Fibroblast of skin of left quadriceps (primary cell): ENCODE results near the gene TM6SF1.
"Not testable (repeated sequence)": the region's sequence is repeated elsewhere in the genome, so short reads cannot be mapped to it uniquely, and the experiment has no call there.

Source experiments
- DNase-seq, 2 experiments: peaks; one replicate each; pipeline ENCODE4 v3.0.0-alpha.2; 2013; ENCODE audit warnings: low read depth in 2 of 2

Gene TM6SF1

DNA sequence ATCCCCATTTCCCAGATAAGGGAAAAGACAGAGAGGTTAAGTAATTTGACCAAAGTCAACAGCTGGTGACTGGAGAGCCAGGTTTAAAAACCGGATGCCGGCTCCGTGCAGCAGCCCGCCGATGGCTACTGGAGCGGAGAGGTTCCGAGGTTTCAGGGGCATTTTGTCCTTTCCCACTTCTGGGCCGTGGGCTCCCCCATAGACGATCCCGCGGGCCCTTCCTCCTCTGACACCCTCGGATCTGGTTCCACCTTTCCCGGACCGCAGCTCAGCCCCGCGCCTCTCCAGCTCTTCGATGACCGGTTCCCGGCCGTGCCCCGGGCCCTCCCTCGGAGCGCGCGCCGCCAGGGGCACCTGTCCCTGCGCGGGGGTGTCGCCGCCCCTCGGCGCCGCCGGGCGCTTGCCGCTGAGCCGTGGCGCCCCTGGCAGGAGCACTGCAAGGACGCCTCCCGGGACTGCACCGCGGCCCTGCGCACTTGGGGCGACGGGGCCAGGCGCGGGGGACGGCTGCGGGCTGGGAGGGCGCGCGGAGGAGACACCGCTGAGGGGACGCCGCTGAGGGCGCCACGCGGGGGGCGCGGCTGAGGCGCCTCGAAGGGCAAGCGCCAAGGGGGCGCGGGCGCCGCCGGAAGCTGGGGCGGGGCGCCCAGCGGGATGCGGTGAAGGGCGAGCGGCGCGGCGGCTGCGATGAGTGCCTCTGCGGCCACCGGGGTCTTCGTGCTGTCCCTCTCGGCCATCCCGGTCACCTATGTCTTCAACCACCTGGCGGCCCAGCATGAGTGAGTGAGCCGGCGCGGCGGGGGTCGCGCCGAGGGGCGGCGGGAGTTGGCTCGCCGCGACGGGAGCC lies at the start of gene TM6SF1:
TM6SF1 (plus strand) TSS at position 652 of the 847 bp plus-strand sequence; CDS start at position 688, 36 bp downstream.
- DNase-seq = no peak

DNA sequence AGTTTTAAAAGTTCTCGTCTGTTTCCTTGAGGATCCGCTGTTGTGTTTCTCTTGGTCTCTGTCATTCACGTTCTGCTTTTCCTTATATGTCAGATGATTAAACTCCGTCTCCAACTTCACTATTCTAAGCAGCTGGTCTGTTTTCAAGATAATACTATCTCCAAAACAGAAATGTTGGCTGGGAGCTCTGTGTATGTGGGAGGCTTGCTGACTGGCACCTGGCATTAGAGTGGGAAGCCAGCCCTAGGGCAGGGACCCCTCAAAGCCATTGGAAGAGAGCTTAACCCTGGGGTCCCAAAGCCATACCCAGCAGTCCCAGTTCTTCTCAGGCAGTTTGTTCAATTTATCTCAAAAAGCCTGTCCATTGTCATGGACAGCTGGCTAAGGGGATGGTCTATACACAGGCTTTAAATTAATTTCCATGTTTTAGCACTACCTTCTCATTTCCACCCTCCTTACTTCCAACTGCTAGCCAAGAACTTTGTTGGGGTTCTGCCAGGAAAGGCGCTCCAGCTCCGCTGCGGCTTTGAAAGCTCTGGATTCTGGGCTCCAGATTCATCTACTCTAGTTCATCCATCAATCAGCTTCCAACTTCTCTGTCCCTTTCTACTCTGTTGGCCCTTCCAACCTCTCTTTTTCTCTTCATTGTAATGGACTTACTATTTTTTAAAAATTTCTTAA lies 49.6 kb upstream of the TM6SF1 start:
- DNase-seq = no peak

DNA sequence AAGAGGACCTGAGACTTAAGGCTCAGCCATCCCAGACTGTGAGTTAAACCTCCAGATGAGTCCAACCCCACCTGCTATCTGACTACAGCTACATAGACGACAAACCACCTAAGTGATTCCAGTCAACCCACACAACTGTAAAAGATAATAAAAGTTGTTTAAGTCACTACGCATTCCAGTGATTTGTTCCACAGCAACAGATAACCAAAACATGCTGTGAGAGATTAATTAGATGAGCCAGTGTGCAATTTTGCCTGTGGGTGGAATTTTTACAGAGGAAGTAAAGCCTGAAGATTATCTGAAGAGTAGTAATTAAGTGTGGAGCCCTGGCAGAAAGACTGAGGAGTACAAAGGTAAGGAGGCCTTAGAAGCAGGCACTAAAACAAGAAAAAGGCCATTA lies 45.8 kb upstream of the TM6SF1 start:
- DNase-seq = peak in 1 of 2 experiments; percentile 24

DNA sequence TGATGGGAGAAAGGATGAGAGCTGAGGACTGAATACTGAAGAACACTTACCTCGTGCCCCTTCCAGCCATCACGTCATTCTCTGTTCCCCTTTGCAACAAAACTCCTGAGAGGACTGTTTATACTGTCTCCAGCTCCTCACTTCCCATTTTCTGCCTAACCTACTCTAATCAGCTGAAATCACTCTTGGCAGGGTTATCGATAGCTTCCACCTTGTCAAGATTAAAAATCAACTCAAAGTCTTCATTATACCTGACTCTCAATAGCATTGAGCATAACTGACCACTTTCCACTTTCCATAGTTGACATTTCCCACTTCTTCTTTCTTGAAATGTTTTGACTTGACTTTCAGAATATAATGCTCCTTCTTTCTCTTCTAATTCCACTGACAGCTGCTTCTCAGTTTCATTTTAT lies 44.7 kb upstream of the TM6SF1 start:
- no peak for DNase-seq

DNA sequence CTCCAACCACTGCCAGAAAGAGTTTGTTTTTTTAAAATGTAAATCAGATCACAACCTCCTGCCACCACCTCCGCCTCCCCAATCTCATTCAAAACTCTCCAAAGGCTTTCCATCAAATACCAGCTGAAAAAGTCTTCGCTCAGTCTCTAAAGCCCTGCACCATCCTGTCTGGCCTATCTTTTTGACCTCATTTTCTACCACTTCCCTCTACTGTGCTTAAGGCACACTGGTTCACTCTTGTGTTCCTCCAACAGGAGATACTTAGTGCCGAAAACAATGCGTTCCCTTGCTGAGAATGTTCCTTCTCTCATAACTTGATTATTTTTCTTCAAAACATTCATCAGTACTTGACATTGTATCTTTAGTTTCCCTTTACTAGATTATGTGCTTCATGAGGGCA lies 43.9 kb upstream of the TM6SF1 start:
- DNase-seq = no peak

DNA sequence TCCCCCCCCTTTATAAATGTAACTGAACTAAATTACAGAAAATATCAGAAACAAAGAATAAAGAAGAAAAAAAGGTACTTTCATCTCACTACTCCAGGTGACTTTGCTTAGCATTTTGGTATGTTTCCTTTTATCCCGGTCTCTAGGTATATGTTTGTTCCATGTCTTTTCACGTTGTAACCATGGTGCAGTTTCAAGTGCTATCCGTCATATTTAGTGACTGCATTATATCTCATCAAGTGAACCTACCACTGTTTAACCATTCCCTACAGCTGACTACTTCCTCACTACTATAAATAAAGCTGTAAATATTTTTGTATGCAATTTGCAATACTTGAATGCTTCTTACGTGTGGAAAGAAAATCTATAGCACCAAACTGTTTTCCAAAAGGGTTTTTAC lies 42.6 kb upstream of the TM6SF1 start:
- no peak for DNase-seq

DNA sequence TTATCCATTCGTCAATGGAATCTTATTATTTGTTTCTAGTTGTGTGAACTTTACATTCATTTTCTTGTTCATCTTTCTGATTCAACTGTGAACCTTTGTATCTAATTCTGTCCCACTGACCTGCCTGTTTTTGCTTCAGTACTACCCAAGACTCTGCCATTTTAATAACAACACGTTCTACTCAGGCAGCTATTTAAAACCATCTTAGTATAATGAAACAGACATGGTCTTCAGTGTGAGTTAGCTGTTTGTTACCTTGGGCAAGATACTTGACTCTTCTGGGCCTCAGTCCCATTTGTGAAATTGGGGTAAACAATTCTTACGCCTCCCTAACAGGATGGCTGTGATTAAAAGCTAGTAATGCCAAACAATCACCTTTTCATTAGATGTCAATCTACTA lies 42.0 kb upstream of the TM6SF1 start:
- no peak for DNase-seq

DNA sequence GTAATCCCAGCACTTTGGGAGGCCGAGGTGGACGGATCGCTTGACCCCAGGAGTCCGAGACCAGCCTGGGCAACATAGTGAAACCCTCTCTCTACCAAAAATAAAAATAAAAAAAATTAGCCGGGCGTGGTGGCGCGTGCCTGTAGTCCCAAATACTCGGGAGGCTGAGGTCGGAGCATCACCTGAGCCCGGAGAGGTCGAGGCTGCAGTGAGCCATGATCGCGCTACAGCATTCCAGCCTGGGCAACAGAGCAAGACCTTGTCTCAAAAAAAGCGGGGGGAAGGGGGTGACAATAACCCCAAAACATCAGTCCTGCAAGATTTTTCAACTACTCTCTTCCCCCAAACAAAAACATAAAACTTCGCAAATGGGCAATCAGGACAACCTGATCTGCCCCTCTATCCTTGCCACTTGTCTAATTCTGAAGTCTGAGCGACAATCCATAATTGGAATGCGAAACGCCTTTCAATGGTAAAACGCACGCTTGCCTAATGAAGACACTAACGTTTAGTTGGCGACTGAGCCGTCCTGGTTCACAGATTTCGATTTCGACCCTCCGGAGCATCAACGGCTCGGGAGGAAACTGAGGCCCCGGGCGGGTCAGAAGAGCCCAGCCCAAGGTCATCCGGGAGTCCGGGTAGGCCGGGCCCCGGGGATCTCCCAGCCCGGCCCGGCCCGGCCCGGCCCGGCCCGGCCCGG lies 41.3 kb upstream of the TM6SF1 start:
- DNase-seq = no peak

DNA sequence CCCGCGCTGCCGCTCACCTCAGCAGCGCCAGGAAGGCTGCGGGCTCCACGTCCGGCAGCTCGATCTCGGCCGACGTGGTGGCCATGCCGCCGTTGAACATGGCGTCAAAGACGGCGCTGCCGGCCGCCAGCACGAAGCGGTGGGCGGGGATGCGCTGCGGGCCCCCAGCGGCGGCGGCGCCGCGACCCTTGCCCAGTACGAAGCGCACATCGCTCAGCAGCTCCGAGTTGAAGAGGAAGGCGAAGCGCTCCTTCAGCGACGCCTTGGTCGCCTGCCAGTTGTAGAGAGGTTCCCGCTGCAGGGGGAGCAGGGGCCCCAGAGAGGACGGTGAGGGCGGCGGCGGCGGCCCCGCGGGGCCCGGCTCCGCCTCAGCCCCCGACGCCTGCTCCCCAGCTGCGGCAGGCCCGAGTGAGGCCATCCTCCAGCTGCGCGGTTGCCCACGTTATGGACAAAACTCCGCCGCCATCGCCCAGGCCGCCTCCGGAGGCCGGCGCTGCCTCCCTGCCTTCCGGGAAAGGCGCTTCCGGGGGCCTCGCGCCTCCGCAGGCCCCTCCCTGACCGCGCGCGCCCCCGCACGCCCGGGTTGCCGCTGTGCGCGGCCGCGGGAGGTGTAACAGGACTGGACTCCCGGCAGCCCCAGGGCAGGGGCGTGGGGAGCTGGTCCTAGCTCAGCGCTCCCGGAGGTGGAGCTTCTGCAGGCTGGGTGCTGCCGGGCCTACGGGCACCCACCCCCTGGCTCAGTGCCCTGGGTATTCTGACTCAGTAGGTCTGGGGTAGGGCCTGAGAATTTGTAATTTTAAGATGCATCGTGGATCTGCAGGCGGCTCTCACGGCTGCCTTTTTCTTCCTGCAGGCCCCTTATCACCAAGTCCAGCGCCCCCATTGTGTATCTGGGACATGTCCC lies 40.5 kb upstream of the TM6SF1 start, which contains the start of gene BTBD1:
BTBD1 (minus strand) TSS at position 519 of the 904 bp plus-strand sequence; CDS start at position 418, 101 bp downstream.
- DNase-seq = peak; percentile 89

DNA sequence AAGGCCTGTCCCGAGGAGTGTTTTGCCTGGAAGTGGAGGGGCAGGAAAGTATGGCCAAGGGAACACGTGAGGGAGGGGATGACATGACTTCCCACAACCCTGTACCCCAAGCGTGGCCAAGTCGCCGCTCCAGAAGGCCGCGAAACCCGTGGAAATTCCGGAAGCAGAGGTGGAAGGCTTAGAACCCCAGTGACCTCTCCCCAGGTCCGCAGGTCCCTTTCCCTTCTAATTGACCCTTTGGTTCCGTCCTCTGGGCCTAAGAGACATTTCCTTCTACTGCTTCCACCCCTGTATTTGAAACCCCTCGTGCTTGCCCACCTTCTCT lies 39.8 kb upstream of the TM6SF1 start:
- no peak for DNase-seq

DNA sequence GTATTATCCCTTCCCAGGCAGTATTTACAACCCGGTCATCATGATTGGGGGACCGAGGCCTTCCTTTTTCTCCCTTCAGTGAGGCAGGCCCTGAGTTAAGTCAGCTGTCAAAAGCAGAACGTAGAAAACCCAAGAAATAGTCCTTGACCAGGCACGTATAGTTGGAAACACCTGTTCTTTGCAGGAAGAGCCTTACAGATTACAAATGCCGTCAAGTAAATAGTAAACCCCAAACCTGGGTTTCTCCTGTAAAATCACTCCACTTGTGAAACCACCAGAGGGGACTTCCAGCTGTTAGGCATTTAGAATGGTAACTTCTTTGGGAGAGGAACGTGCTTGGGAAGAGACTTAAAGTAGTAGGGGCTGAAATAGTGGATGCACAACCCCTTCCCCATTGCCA lies 39.4 kb upstream of the TM6SF1 start:
- DNase-seq = no peak

DNA sequence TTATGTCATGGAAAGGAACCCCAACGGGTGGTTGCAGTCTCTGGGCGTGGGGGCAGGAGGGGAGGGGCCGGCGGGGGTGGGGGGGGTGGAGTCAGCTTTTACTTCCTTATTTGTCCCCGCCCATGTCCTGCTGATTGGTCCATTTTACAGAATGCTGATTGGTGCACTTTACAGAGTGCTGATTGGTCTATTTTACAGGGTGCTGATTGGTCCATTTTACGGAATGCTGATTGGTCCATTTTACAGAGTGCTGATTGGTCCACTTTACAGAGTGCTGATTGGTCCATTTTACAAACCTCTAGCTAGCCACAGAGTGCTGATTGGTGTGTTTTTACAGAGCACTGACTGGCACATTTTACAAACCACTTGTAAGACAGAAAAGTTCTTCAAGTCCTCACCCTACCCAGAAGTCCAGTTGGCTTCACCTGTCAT lies 38.2 kb upstream of the TM6SF1 start:
- not testable (repeated sequence) for DNase-seq

DNA sequence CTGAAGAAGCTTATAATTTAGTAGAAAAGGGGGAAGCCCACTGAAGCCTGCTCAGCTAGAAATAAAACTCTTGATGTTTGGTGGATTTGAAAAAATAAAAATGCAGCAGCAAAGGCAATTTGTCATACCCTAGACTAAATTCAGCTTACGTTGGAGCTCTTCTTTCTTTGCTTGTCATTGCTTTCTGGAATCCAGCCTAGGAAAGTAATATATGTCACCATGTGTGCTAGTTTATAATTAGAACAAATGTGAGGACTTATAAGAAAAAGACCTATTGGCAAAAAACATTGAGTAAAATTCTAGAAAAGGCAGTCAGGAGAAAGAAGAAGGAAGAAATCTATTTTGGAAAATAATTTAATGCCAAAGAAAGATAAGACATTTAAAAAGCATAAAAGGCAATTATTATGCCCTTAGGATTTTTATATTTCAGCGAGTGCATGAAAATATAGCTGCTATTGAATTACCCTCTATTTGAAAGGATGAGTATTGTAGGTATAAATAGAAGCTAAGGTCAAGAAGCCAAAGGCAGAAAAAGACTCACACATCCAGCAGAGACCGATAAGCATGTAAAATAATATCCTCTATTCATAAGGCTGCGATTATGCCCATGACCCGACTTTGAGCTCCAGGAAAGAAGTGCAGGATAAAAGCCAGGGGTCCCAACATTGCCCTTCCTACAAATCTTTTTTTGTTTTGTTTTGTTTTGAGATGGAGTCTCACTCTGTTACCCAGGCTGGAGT lies 29.8 kb upstream of the TM6SF1 start:
- DNase-seq = no peak

DNA sequence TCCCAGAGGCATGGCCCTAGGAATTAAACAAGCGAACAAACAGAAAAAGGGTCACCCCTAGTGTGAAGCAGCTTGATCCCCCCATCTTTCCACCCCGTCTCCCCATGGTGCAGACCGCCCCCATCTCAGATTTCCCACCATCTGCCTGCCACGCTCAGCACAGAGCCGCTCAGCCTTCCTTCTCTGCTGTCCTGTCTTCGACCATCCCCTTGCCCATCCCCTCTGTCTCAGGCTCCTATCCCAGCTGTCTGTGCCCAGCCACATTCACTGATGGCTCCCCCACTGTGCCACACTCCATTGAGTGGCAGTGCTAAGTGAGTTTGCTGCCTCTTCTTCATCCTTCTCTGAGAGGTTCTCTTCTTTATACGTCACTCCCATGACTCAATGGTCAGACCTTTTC lies 28.7 kb upstream of the TM6SF1 start:
- DNase-seq = no peak

DNA sequence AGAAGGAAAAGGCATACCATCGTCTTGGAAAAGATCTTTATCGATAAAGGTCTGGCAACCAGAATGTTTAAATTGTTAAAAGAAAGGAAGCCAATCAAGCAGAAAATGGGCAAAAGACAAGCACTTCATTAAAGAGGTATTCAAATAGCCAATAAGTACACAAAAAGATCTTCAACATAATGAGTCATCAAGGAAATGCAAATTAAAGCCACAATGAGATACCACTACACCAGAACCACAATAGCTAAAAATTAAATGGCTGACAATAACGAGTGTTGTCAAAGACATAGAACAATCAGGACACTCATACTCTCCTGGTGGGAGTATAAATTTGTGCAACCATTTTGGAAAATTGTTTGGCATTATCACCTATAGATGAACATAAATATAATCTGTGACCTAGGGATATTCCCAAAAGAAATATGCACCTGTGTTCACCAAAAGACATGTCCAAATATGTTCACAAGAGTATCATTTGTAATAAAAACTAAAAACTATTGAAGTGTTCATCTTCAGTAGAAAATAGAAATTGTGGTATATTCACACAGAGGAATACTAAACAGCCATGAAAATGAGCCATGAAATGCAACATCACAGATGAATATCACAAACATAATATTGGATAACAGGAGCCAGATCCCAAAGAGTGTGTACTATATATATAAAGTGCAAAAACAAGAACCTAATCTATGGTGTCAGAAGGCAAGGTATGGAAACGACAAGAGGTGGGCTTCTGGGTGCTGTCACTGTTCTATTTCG lies 26.0 kb upstream of the TM6SF1 start:
- DNase-seq = no peak

DNA sequence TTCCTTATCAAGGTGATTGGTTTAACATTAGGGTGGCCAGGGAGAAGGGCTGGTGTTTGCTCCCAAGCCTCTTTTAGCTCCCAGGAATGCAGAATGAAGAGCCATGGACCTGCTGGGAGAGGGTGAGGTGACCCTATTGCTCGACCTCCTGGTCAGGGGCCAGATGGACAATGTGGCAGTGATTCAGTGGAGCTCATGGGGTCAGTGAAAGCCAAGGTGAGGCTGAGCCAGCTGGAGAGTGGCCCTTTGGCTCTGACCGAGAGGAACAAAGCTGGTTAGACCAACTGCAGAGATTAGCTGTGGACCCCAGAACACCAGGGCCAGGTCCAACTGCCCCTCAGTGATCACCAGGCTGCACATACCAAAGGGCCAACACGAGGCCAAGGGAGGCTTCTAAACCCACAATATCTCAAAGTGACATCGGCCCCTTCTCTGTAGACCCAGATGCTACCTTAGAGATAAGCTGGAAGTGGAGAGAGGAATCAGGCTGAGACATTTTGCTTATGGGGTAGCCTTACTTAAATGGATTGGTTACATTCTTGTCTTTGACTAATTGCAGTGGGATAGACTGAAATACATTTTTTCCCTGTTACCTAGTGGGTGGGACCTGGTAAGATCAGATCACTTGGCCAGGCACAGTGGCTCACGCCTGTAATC lies 24.6 kb upstream of the TM6SF1 start:
- no peak for DNase-seq

DNA sequence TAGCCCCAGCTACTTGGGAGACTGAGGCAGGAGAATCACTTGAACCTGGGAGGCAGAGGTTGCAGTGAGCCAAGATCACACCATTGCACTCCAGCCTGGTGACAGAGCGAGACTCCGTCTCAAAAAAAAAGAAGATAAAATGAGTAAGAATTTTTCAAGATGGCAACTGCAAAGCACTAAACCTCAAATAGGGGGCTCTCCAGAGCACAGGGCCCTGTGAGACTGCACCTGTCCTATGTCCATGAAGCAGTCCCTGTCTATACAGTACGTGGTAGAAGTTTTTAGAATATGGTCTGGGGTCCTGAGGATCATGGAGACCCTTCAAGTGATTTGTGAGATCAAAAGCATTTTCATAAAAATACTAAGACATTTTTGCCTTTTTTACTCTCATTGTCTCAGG lies 22.0 kb upstream of the TM6SF1 start:
- DNase-seq = not testable (repeated sequence)

DNA sequence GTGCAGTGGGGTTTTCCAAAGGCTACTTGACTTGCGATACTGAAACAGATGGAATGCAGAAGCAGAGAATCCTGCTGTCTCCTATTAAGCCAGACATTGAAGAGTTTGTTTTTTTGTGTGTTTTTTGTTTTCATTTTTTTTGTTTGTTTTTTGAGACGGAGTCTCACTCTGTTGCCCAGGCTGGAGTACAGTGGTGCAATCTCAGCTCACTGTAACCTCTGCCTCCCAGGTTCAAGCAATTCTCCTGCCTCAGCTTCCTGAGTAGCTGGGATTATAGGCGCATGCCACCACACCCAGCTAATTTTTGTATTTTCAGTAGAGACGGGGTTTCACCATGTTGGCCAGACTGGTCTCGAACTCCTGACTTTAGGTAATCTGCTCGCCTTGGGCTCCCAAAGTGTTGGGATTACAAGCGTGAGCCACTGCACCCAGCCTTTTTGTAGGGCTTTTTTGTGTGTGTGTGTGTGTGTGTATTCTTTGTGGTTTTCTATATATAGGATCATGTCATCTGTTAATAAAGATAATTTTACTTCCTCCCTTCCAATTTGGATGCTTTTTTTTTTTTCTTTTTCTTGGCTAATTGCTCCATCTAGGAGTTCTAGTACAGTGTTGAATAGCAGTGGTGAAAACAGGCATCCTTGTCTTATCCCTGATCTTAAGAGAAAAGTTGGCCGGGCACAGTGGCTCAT lies 21.4 kb upstream of the TM6SF1 start:
- DNase-seq = not testable (repeated sequence)

DNA sequence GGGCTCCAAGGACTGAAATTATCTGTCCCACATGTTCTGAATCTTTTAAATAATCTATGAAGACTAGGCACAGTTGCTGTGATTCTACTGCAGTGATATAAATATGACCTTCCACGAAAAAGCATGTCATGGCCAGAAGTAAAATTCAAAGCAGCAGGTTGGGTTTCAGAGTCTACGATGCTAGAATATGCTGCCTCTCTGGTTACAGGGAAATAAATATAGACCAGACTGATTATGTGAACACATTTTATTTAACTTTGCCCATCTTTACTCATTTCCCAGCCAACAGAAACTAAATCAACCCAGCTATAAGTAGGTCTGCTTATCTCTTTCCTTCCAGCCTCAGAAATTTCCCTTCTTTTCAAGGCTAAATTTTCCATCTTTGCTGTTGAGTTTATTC lies 19.9 kb upstream of the TM6SF1 start:
- no peak for DNase-seq
